ENCODE measurements around the gene LHX2. TPM values are rescaled to one million over a fixed set of nuclear protein-coding genes. Genes with fewer than 3 reads are reported as not detected.
A peak's percentile ranks its signal among the peaks of the same experiment; 100 is the strongest.

Gene LHX2
- total and polyA plus RNA-seq, 2 experiments from 2014 or later = not detected

GRCh38 chr9:124008694-124009530, 2.7 kb upstream of the LHX2 start:
- Histone ChIP-seq H3K4me2 (peak overlapping the region; percentile 72), H3K27ac (no peak overlapping the region), H3K4me1 (ENCODE audit: insufficient read depth) (peaks cover 30% of the 10 kb centered on the region), H3K9me3 (ENCODE audit: low read depth) (no peaks in the 10 kb centered on the region), H3K4me3 (no peak overlapping the region), H3K27me3 (peaks cover 96% of the 10 kb centered on the region), H3K9me2 (replicated peaks; ENCODE audit: insufficient read depth) (no peaks in the 10 kb centered on the region), H2AFZ (peak overlapping the region; percentile 45), H4K20me1 (ENCODE audit: insufficient read depth, poor library complexity, severe bottlenecking) (peaks cover 4% of the 10 kb centered on the region), H3K36me3 (replicated peaks; ENCODE audit: insufficient read depth, low read depth) (no peaks in the 10 kb centered on the region), H3K79me2 (no peaks in the 10 kb centered on the region)
- 1% methylated on average over 59 of the region's 65 CpGs for WGBS (ENCODE audit: low lambda C conversion rate, missing lambda C conversion rate)
- DNase-seq (ENCODE audit: low spot score) = no peak
- TF ChIP-seq CTCF (IDR thresholded peaks at IDR 0.05; ENCODE audit: poor library complexity) (no peak), EZH2phosphoT487 (IDR thresholded peaks at IDR 0.05; ENCODE audit: low read depth, severe bottlenecking, unreplicated experiment) (peak; percentile 83), EZH2 (IDR thresholded peaks at IDR 0.05; ENCODE audit: borderline replicate concordance) (peak; percentile 45)

GRCh38 chr9:124009531-124010217, 1.9 kb upstream of the LHX2 start:
- TF ChIP-seq CTCF (IDR thresholded peaks at IDR 0.05; ENCODE audit: poor library complexity) (no peak), EZH2 (IDR thresholded peaks at IDR 0.05; ENCODE audit: borderline replicate concordance) (peak; percentile 85), EZH2phosphoT487 (IDR thresholded peaks at IDR 0.05; ENCODE audit: low read depth, severe bottlenecking, unreplicated experiment) (peak; percentile 54)
- peaks cover 30% of the 10 kb centered on the region for H3K4me1 ChIP-seq (ENCODE audit: insufficient read depth)
- WGBS (ENCODE audit: low lambda C conversion rate, missing lambda C conversion rate) = 5% methylated on average over 29 of the region's 29 CpGs
- H3K9me3 ChIP-seq (ENCODE audit: low read depth) = no peaks in the 10 kb centered on the region
- no peak overlapping the region for H3K27ac ChIP-seq
- peaks cover 4% of the 10 kb centered on the region for H4K20me1 ChIP-seq (ENCODE audit: insufficient read depth, poor library complexity, severe bottlenecking)
- no peak overlapping the region for H3K4me2 ChIP-seq
- H3K27me3 ChIP-seq = peaks cover 96% of the 10 kb centered on the region
- no peaks in the 10 kb centered on the region for H3K9me2 ChIP-seq (replicated peaks; ENCODE audit: insufficient read depth)
- H2AFZ ChIP-seq = no peak overlapping the region
- no peaks in the 10 kb centered on the region for H3K79me2 ChIP-seq
- H3K36me3 ChIP-seq (replicated peaks; ENCODE audit: insufficient read depth, low read depth) = no peaks in the 10 kb centered on the region
- no peak overlapping the region for H3K4me3 ChIP-seq
- DNase-seq (ENCODE audit: low spot score) = no peak

- peaks cover 96% of the 10 kb centered on the region for H3K27me3 ChIP-seq
- H2AFZ ChIP-seq = no peak overlapping the region
- no peak for DNase-seq (ENCODE audit: low spot score)
- H3K4me1 ChIP-seq (ENCODE audit: insufficient read depth) = peaks cover 30% of the 10 kb centered on the region
- H3K9me3 ChIP-seq (ENCODE audit: low read depth) = no peaks in the 10 kb centered on the region
- no peak overlapping the region for H3K4me2 ChIP-seq
- H3K27ac ChIP-seq = no peak overlapping the region
- H3K79me2 ChIP-seq = no peaks in the 10 kb centered on the region
- TF ChIP-seq CTCF (IDR thresholded peaks at IDR 0.05; ENCODE audit: poor library complexity) = no peak
- peak; percentile 34 for TF ChIP-seq EZH2phosphoT487 (IDR thresholded peaks at IDR 0.05; ENCODE audit: low read depth, severe bottlenecking, unreplicated experiment)
- no peak for TF ChIP-seq EZH2 (IDR thresholded peaks at IDR 0.05; ENCODE audit: borderline replicate concordance)
- no peaks in the 10 kb centered on the region for H3K36me3 ChIP-seq (replicated peaks; ENCODE audit: insufficient read depth, low read depth)
- H3K4me3 ChIP-seq = no peak overlapping the region
- H4K20me1 ChIP-seq (ENCODE audit: insufficient read depth, poor library complexity, severe bottlenecking) = peaks cover 4% of the 10 kb centered on the region
- H3K9me2 ChIP-seq (replicated peaks; ENCODE audit: insufficient read depth) = no peaks in the 10 kb centered on the region
- WGBS (ENCODE audit: low lambda C conversion rate, missing lambda C conversion rate) = 7% methylated on average over 9 of the region's 9 CpGs
Measured at GRCh38 chr9:124010303-124010664, 1.3 kb upstream of the LHX2 start.
